ENCODE results near the gene ATP5ME.
"Not testable (repeated sequence)": the region's sequence is repeated elsewhere in the genome, so short reads cannot be mapped to it uniquely, and the experiment has no call there.

The ATP5ME gene

DNA sequence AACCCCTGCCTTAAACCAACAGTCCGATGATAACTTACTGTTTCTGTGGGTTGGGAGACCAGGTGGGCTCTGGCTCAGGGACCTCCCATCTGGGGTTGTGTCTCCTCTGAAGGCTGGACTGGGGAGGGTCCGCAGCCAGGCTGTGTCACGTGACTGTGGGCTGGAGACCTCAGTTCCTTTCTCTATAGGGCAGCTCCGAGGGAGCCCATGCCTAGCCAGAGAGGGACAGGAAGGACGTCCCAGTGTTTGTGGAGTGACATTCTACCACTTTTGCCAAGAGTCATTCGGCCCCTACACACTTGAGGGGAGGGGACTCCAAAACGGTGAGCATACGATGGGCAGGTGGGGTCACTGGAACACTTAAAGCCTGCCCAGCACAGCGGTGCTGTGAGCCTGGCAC, 36.0 kb upstream of the ATP5ME start:
- in situ Hi-C loops (cut with MboI; ENCODE audit: low sequenced_read_pairs, unreplicated experiment): no loop called here

DNA sequence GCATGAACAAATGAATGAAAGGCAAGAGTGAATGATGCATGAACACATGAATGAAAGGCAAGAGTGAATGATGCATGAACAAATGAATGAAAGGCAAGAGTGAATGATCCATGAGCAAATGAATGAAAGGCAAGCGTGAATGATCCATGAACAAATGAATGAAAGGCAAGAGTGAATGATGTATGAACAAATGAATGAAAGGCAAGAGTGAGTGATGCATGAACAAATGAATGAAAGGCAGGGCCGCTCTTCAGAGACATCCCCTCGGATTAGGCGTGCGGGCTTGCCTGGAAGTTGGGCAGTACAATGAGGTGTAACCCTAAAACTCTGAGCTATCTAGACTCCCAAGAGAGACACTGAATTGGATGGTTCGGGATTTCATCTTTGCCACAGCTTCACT, 35.3 kb upstream of the ATP5ME start:
- TF ChIP-seq, protein P1, sequence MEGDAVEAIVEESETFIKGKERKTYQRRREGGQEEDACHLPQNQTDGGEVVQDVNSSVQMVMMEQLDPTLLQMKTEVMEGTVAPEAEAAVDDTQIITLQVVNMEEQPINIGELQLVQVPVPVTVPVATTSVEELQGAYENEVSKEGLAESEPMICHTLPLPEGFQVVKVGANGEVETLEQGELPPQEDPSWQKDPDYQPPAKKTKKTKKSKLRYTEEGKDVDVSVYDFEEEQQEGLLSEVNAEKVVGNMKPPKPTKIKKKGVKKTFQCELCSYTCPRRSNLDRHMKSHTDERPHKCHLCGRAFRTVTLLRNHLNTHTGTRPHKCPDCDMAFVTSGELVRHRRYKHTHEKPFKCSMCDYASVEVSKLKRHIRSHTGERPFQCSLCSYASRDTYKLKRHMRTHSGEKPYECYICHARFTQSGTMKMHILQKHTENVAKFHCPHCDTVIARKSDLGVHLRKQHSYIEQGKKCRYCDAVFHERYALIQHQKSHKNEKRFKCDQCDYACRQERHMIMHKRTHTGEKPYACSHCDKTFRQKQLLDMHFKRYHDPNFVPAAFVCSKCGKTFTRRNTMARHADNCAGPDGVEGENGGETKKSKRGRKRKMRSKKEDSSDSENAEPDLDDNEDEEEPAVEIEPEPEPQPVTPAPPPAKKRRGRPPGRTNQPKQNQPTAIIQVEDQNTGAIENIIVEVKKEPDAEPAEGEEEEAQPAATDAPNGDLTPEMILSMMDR (IDR thresholded peaks at IDR 0.05; ENCODE audit: borderline replicate concordance, control extremely low read depth, extremely low read depth, insufficient read depth, missing control alignments): no peak
- no peak for DNase-seq (ENCODE audit: low spot score)
- in situ Hi-C loops (cut with MboI; ENCODE audit: low sequenced_read_pairs, unreplicated experiment): no loop called here

More for the DNA sequence above, 36.0 kb upstream of the ATP5ME start:
- DNase-seq (ENCODE audit: low spot score): no peak
- TF ChIP-seq, protein P1 (IDR thresholded peaks at IDR 0.05; ENCODE audit: borderline replicate concordance, control extremely low read depth, extremely low read depth, insufficient read depth, missing control alignments): no peak

DNA sequence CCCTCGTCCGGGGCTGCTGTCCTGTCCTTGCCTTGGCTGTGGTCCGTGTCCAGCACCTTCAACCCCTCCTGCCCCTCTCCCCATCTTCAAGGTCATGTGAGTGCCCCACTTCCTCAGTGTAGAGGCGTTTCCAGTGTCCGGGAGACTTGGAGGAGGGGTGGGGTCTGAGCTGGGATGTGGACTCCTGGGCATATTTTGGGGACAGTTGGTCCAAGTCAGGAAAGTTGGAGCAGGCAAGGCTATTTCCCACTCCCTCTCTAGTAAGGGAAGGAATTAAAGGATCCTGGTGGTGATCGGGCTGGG, 34.5 kb upstream of the ATP5ME start:
- in situ Hi-C loops (cut with MboI; ENCODE audit: low sequenced_read_pairs, unreplicated experiment): no loop called here
- TF ChIP-seq, protein P1 (IDR thresholded peaks at IDR 0.05; ENCODE audit: borderline replicate concordance, control extremely low read depth, extremely low read depth, insufficient read depth, missing control alignments): no peak
- no peak for DNase-seq (ENCODE audit: low spot score)

DNA sequence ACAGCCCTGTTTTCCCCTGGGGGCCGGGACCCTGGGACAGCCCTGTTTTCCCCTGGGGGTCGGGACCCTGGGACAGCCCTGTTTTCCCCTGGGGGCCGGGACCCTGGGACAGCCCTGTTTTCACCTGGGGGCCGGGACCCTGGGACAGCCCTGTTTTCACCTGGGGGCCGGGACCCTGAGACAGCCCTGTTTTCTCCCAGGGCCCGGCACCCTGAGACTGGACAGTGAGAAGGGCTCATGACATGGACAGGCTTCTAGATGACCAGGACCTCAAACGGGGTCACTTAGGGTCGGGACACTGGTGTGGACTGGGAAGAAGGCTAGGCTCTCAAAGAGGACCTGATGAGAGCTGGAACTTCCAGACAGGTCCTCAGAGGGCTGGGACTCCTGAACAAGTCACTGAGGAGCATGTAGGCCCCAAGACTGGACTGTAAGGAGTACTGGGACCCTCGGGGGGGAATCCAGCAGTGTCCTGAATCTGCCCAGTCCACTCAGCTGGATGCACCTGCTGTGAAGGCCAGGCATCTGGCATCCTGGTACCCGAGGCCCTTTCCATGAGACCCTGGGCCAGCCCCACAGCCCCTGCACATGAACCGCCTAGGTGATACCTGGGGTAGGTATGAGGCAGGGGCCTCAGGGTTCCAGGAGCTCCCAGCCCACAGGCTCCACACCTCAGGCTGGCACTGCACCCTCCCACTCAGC, 34.0 kb upstream of the ATP5ME start:
- TF ChIP-seq, protein P1 (IDR thresholded peaks at IDR 0.05; ENCODE audit: borderline replicate concordance, control extremely low read depth, extremely low read depth, insufficient read depth, missing control alignments): no peak
- in situ Hi-C loops (cut with MboI; ENCODE audit: low sequenced_read_pairs, unreplicated experiment): no loop called here
- DNase-seq (ENCODE audit: low spot score): no peak

DNA sequence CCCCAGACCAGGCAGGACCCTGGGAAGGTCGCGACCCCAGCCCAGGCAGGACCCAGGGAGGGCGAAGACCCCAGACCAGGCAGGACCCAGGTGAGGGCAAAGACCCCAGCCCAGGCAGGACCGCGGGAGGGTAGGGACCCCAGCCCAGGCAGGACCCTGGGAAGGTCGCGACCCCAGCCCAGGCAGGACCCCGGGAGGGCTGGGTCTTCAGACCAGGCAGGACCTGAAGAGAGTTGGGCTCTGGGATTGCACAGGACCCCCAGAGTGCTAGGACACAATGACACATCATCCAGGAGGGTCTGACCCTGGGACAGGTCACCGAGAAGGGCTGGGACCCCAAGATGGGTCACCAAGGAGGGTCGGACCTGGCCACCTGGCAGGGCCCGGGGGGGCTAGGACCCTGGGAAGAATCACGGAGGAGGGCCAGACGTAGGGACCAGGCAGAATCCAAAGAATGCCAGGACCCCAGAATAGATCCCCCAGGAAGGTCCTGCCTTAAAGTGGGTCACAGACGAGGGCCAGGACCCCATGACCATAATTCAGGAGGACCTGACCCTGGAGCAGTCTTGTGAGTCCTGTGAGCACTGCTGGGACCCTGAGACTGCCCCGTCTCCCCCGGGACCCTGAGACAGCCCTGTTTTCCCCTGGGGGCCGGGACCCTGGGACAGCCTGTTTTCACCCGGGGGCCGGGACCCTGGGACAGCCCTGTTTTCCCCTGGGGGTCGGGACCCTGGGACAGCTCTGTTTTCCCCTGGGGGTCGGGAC, 32.9 kb upstream of the ATP5ME start:
- TF ChIP-seq, protein P1 (IDR thresholded peaks at IDR 0.05; ENCODE audit: borderline replicate concordance, control extremely low read depth, extremely low read depth, insufficient read depth, missing control alignments): no peak
- in situ Hi-C loops (cut with MboI; ENCODE audit: low sequenced_read_pairs, unreplicated experiment): no loop called here
- no peak for DNase-seq (ENCODE audit: low spot score)

DNA sequence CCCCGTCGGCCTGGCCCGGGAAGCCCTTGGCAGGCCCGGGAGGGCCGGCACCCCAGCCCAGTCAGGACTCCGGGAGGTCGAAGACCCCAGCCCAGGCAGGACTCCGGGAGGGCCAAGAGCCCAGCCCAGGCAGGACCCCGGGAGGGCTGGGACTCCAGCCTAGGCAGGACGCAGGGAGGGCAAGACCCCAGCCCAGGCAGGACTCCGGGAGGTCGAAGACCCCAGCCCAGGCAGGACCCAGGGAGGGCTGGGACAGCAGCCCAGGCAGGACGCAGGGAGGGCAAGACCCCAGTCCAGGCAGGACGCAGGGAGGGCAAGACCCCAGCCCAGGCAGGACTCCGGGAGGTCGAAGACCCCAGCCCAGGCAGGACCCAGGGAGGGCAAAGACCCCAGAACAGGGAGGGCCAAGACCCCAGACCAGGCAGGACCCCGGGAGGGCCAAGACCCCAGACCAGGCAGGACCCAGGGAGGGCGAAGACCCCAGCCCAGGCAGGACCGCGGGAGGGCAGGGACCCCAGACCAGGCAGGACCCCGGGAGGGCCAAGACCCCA, 32.1 kb upstream of the ATP5ME start:
- DNase-seq (ENCODE audit: low spot score); in situ Hi-C loops (cut with MboI; ENCODE audit: low sequenced_read_pairs, unreplicated experiment): not testable (repeated sequence)
